ENCODE data around the gene C11orf21. TPM values are rescaled to one million over a fixed set of nuclear protein-coding genes. Genes with fewer than 3 reads are reported as not detected.

C11orf21 gene
- total and polyA plus RNA-seq, 2 of the 8 experiments (the other 6 are each of a cell fraction or from before 2014, with no cell fraction given), result not detected

GRCh38 chr11:2250041-2250440, 51.7 kb downstream of the C11orf21 start:
- H4K20me1 ChIP-seq (replicated peaks in 1 of 2; ENCODE audit: control insufficient read depth in 1 of 2, insufficient read depth in 2 of 2, low read length in 2 of 2), result no peaks in the 10 kb centered on the region
- 79% methylated on average over 9 of the region's 9 CpGs; no CpG with 5 or more reads in 1 of the 2 experiments for WGBS, 2 experiments (ENCODE audit: extremely low coverage in 1 of 2, insufficient coverage in 1 of 2, insufficient read length in 1 of 2, insufficient replicate concordance in 2 of 2, low coverage in 1 of 2, low lambda C conversion rate in 2 of 2, missing lambda C conversion rate in 1 of 2)
- FAIRE-seq, result no peak

More at GRCh38 chr11:2250041-2250440, 51.7 kb downstream of the C11orf21 start:
- no peak for DNase-seq (ENCODE audit: low read depth in 1 of 2, low spot score in 2 of 2)
- H4K91ac ChIP-seq (replicated peaks; ENCODE audit: insufficient read length, low read length), result no peak overlapping the region
- no peak overlapping the region for H2BK12ac ChIP-seq (ENCODE audit: low read depth, low read length)
- ChIA-PET POLR2A (ENCODE audit: partially characterized antibody) (no interaction called here), CTCF (ENCODE audit: partially characterized antibody) (interaction anchor here (0.9 to 1.7 kb wide), 5 partner anchors 26 to 281 kb away, joined by 3 to 4 read pairs (median 3); no protein-coding TSS in a partner anchor)
- no peaks in the 10 kb centered on the region; a peak in 2 of 7 replicates for H3K27me3 ChIP-seq (replicated peaks in 1 of 4; ENCODE audit: control insufficient read depth in 3 of 4, extremely low read depth in 1 of 4, insufficient read depth in 3 of 4, low read length in 3 of 4)
- no peaks in the 10 kb centered on the region for H3K36me3 ChIP-seq (ENCODE audit: control insufficient read depth in 2 of 4, insufficient read depth in 4 of 4, low read length in 3 of 4)
- no peaks in the 10 kb centered on the region for H3K4me1 ChIP-seq (replicated peaks in 1 of 4; ENCODE audit: control insufficient read depth in 3 of 4, insufficient read depth in 4 of 4, low read length in 3 of 4)
- peak overlapping the region; percentile 71; the same call in 1 of the 2 replicates for H4K8ac ChIP-seq (ENCODE audit: extremely low read depth, insufficient read depth, low read length)
- no peak overlapping the region for H2BK120ac ChIP-seq (replicated peaks; ENCODE audit: low read depth, low read length)
- no peaks in the 10 kb centered on the region for H3K9me3 ChIP-seq (ENCODE audit: insufficient read depth in 2 of 2, low read depth in 1 of 2, low read length in 1 of 2)
- H3K23me2 ChIP-seq (ENCODE audit: low read depth, low read length), result no peaks in the 10 kb centered on the region
- no peak overlapping the region for H2BK20ac ChIP-seq (ENCODE audit: low read length)
- no peak overlapping the region for H3K14ac ChIP-seq (ENCODE audit: insufficient read length)
- H3K27ac ChIP-seq (ENCODE audit: low read depth, low read length), result no peak overlapping the region
- no peak for TF ChIP-seq SUZ12 (IDR thresholded peaks at IDR 0.05; ENCODE audit: low read length)
- TF ChIP-seq CBX8 (IDR thresholded peaks at IDR 0.05; ENCODE audit: borderline replicate concordance, low read depth, low read length), result no peak
- no peak for TF ChIP-seq GTF2F1 (IDR thresholded peaks at IDR 0.05; ENCODE audit: borderline replicate concordance, low read depth, low read length)
- TF ChIP-seq HDAC6 (IDR thresholded peaks at IDR 0.05; ENCODE audit: low read depth, low read length), result no peak
- no peaks in the 10 kb centered on the region for H3K79me2 ChIP-seq (ENCODE audit: control insufficient read depth in 1 of 2, insufficient read depth in 2 of 2, low read length in 2 of 2)
- H3K4me3 ChIP-seq (ENCODE audit: extremely low read depth in 1 of 4, insufficient read depth in 2 of 4, low read depth in 3 of 4, low read length in 4 of 4), result no peak overlapping the region
- no peak overlapping the region for H2BK15ac ChIP-seq (ENCODE audit: low read length)
- no peak overlapping the region for H3K56ac ChIP-seq (replicated peaks; ENCODE audit: insufficient read length, low read depth, low read length)
- no peak overlapping the region for H3K18ac ChIP-seq (ENCODE audit: extremely low read depth, low read length)
- H3K9ac ChIP-seq (replicated peaks in 1 of 4; ENCODE audit: extremely low read depth in 1 of 4, low read depth in 3 of 4, low read length in 3 of 4), result no peak overlapping the region
- H2AFZ ChIP-seq (ENCODE audit: low read length), result no peak overlapping the region
- H3K4me2 ChIP-seq (ENCODE audit: insufficient read depth in 1 of 2, low read depth in 2 of 2, low read length in 2 of 2), result no peak overlapping the region
- H4K5ac ChIP-seq (ENCODE audit: insufficient read length, low read depth, low read length), result no peak overlapping the region
- H3K79me1 ChIP-seq (ENCODE audit: low read depth, low read length), result no peaks in the 10 kb centered on the region
- no peak overlapping the region for H3K23ac ChIP-seq (ENCODE audit: insufficient read length)
- no peak overlapping the region for H2AK5ac ChIP-seq (ENCODE audit: low read depth, low read length)
- no peak overlapping the region for H2BK5ac ChIP-seq (ENCODE audit: low read depth, low read length)
- no peak overlapping the region for H3K4ac ChIP-seq (replicated peaks; ENCODE audit: insufficient read length, low read depth, low read length)

Data from H1 (cell line).